SK-N-SH treated with all-trans-retinoic acid at 6 μM for 48 hours (cell line): Measurements from ENCODE around the gene CTTN.

Source experiments
- SNAI2 ChIP-seq: fragments of 250-450 bp; sonication (Bioruptor Pico); IDR thresholded peaks from 2 replicates; pipeline ENCODE4 v1.5.0; 2020; ENCODE audit warnings: mild to moderate bottlenecking, moderate library complexity
- ZFP3 ChIP-seq: fragments of 250-450 bp; sonication (Bioruptor Pico); IDR thresholded peaks from 2 replicates; pipeline ENCODE4 v1.5.0; 2020; ENCODE audit warnings: mild to moderate bottlenecking, moderate library complexity
- ZFP30 ChIP-seq: fragments of 450-650 bp; formaldehyde crosslinking; IDR thresholded peaks from 2 replicates; pipeline ENCODE4 v1.5.0; 2022; ENCODE audit warnings: mild to moderate bottlenecking, moderate library complexity
- ZNF565 ChIP-seq: fragments of 450-650 bp; formaldehyde crosslinking; conservative IDR thresholded peaks from 2 replicates; pipeline ENCODE4 v1.5.0; 2020; ENCODE audit warnings: low read depth, mild to moderate bottlenecking, moderate library complexity
- ZNF8 ChIP-seq: fragments of 450-650 bp; formaldehyde crosslinking; IDR thresholded peaks from 2 replicates; pipeline ENCODE4 v1.5.0; 2020; ENCODE audit warnings: mild to moderate bottlenecking, moderate library complexity
- TF ChIP-seq, protein P1 (sequence below): fragments of 250-450 bp; sonication (Bioruptor Pico); IDR thresholded peaks from 2 replicates; pipeline ENCODE4 v1.8.0; 2020; ENCODE audit warnings: mild to moderate bottlenecking, moderate library complexity, borderline replicate concordance
- TF ChIP-seq, protein P2 (sequence below): fragments of 250-450 bp; sonication (Bioruptor Pico); IDR thresholded peaks from 2 replicates; pipeline ENCODE4 v1.5.1; 2021; ENCODE audit warnings: mild to moderate bottlenecking, moderate library complexity

DNA sequence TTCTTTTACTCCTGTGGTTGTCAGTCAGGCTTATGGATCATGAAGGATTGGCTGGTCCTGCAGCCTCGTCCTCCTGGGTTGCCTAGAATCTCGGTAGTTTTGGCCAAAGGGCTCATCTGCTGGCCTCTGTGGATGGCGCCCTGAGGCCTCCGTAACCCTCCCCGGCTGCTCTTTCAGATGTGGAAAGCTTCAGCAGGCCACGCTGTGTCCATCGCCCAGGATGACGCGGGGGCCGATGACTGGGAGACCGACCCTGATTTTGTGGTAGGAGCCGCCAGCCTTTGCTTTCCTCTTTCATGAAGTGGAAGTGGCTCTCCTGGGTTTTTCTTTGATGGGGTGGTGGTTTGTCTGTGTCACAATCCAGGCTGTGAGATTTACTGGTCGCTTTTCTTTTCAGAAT is 8.8 kb downstream of the CTTN start:
- TF ChIP-seq ZFP30 (CRISPR knock-in tag) (no peak), ZNF8 (no peak), ZFP3 (CRISPR knock-in tag) (no peak), SNAI2 (CRISPR knock-in tag) (no peak), ZNF565 (CRISPR knock-in tag) (no peak)
- TF ChIP-seq, protein P1, sequence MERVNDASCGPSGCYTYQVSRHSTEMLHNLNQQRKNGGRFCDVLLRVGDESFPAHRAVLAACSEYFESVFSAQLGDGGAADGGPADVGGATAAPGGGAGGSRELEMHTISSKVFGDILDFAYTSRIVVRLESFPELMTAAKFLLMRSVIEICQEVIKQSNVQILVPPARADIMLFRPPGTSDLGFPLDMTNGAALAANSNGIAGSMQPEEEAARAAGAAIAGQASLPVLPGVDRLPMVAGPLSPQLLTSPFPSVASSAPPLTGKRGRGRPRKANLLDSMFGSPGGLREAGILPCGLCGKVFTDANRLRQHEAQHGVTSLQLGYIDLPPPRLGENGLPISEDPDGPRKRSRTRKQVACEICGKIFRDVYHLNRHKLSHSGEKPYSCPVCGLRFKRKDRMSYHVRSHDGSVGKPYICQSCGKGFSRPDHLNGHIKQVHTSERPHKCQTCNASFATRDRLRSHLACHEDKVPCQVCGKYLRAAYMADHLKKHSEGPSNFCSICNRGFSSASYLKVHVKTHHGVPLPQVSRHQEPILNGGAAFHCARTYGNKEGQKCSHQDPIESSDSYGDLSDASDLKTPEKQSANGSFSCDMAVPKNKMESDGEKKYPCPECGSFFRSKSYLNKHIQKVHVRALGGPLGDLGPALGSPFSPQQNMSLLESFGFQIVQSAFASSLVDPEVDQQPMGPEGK (CRISPR knock-in tag): no peak
- TF ChIP-seq, protein P2, sequence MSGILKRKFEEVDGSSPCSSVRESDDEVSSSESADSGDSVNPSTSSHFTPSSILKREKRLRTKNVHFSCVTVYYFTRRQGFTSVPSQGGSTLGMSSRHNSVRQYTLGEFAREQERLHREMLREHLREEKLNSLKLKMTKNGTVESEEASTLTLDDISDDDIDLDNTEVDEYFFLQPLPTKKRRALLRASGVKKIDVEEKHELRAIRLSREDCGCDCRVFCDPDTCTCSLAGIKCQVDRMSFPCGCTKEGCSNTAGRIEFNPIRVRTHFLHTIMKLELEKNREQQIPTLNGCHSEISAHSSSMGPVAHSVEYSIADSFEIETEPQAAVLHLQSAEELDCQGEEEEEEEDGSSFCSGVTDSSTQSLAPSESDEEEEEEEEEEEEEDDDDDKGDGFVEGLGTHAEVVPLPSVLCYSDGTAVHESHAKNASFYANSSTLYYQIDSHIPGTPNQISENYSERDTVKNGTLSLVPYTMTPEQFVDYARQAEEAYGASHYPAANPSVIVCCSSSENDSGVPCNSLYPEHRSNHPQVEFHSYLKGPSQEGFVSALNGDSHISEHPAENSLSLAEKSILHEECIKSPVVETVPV (CRISPR knock-in tag): no peak
